ENCODE results near the gene ECSIT.

GRCh38 chr19:11510444-11510843 lies 18.5 kb downstream of the ECSIT start:
- no peak for TF ChIP-seq CSDC2 (CRISPR knock-in tag; IDR thresholded peaks at IDR 0.05)
- no peak for TF ChIP-seq TSHZ2 (CRISPR knock-in tag; IDR thresholded peaks at IDR 0.05)
- no peak for TF ChIP-seq CSRNP3 (CRISPR knock-in tag; IDR thresholded peaks at IDR 0.05)
- no peak for TF ChIP-seq ZNF8 (CRISPR knock-in tag; IDR thresholded peaks at IDR 0.05)
- no peak for TF ChIP-seq RARB (CRISPR knock-in tag; IDR thresholded peaks at IDR 0.05)
- TF ChIP-seq ZFP3 (CRISPR knock-in tag; IDR thresholded peaks at IDR 0.05) = no peak
- TF ChIP-seq PATZ1 (CRISPR knock-in tag; IDR thresholded peaks at IDR 0.05; ENCODE audit: borderline replicate concordance) = no peak
- no peak for TF ChIP-seq ESRRG (CRISPR knock-in tag; IDR thresholded peaks at IDR 0.05)
- TF ChIP-seq ISL1 (CRISPR knock-in tag; IDR thresholded peaks at IDR 0.05) = no peak
- no peak for TF ChIP-seq ZC3H10 (CRISPR knock-in tag; IDR thresholded peaks at IDR 0.05)
- no peak for TF ChIP-seq OSR1 (CRISPR knock-in tag; IDR thresholded peaks at IDR 0.05)
- TF ChIP-seq ARNTL (CRISPR knock-in tag; IDR thresholded peaks at IDR 0.05; ENCODE audit: borderline replicate concordance, low read depth) = no peak

All from SK-N-SH treated with all-trans-retinoic acid at 6 μM for 48 hours (cell line).